HCT116 (cell line): ENCODE results near the gene RGL4.

Experiments
- ATF3 ChIP-seq: IDR thresholded peaks from 2 replicates; pipeline ENCODE4 v1.6.1; 2012
- CEBPB ChIP-seq: IDR thresholded peaks from 2 replicates; pipeline ENCODE4 v1.6.1; 2012; ENCODE audit warnings: low read depth
- CTCF ChIP-seq, 3 experiments: fragments of 200-600 bp in 1 of 3; sonication (generic) in 1 of 3; IDR thresholded peaks in 2 of 3; conservative IDR thresholded peaks in 1 of 3; 2 replicates each; pipeline ENCODE4 v1.5.1; 2012 to 2017; ENCODE audit warnings: low read depth in 2 of 3, low read length in 2 of 3, antibody characterized with exemption in 1 of 3, borderline replicate concordance in 1 of 3, control low read depth in 1 of 3, mild to moderate bottlenecking in 1 of 3, mixed read lengths in 1 of 3, mixed run types in 1 of 3, moderate library complexity in 1 of 3; ENCODE audit not compliant: insufficient read depth in 1 of 3
- EZH2 ChIP-seq: fragments of 200-600 bp; sonication (generic); IDR thresholded peaks from 2 replicates; pipeline ENCODE4 v1.6.1; 2017; ENCODE audit warnings: antibody characterized with exemption, mixed run types
- EZH2phosphoT487 ChIP-seq: fragments of 200-600 bp; IDR thresholded peaks from 2 replicates; pipeline ENCODE4 v1.6.1; 2018; ENCODE audit warnings: antibody characterized with exemption, borderline replicate concordance
- POLR2AphosphoS5 ChIP-seq: IDR thresholded peaks from 2 replicates; pipeline ENCODE4 v1.6.1; 2011; ENCODE audit warnings: mild to moderate bottlenecking, low read depth, low read length, moderate library complexity
- REST ChIP-seq: IDR thresholded peaks from 2 replicates; pipeline ENCODE4 v1.6.1; 2012; ENCODE audit warnings: low read depth
- SIN3A ChIP-seq: IDR thresholded peaks from 2 replicates; pipeline ENCODE4 v1.6.1; 2012; ENCODE audit warnings: low read depth
- ZFX ChIP-seq: fragments of 450-650 bp; IDR thresholded peaks from 2 replicates; pipeline ENCODE4 v1.6.1; 2017

GRCh38 chr22:23705358-23705757 lies 14.5 kb downstream of the RGL4 start:
- TF ChIP-seq CTCF (IDR thresholded peaks at IDR 0.05 in 2 of 3, conservative IDR thresholded peaks at IDR 0.05 in 1 of 3; ENCODE audit: borderline replicate concordance in 1 of 3, insufficient read depth in 1 of 3, low read depth in 2 of 3, low read length in 2 of 3) = no peak
- no peak for TF ChIP-seq SIN3A
- TF ChIP-seq REST = no peak
- TF ChIP-seq EZH2 = no peak
- no peak for TF ChIP-seq POLR2AphosphoS5
- no peak for TF ChIP-seq ATF3
- TF ChIP-seq EZH2phosphoT487 = no peak
- TF ChIP-seq CEBPB = no peak
- no peak for TF ChIP-seq ZFX
